ENCODE results near the gene CNNM2.
"Not testable (repeated sequence)": the region's sequence is repeated elsewhere in the genome, so short reads cannot be mapped to it uniquely, and the experiment has no call there.

CNNM2 gene

DNA sequence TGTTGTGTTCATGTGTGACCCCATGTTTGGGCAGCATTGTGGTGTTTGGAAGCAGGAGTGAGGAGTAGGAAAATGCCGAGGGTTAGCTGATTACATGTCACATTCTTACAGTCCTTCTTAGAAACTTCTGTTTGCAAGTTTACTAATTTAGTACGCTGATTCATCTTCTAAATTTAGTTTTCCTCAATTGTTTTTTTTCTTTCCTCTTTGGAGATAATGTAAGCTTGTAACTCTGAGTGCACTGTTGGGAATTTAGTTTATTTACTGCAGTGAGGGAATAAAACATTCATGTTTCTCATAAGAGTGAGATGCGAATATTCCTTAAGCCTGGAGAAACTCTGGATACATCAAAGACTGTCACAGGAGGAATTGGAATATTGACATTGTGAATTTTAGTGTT is 139.9 kb downstream of the CNNM2 start:
- H3K27me3 Mint-ChIP-seq = no peaks in the 10 kb centered on the region
- H3K27ac Mint-ChIP-seq = no peak overlapping the region
- no peaks in the 10 kb centered on the region for H3K9me3 Mint-ChIP-seq
- ATAC-seq = no peak
- no peak overlapping the region for H3K4me3 Mint-ChIP-seq
- peaks cover 27% of the 10 kb centered on the region for H3K36me3 Mint-ChIP-seq
- peaks cover 10% of the 10 kb centered on the region for H3K4me1 Mint-ChIP-seq

DNA sequence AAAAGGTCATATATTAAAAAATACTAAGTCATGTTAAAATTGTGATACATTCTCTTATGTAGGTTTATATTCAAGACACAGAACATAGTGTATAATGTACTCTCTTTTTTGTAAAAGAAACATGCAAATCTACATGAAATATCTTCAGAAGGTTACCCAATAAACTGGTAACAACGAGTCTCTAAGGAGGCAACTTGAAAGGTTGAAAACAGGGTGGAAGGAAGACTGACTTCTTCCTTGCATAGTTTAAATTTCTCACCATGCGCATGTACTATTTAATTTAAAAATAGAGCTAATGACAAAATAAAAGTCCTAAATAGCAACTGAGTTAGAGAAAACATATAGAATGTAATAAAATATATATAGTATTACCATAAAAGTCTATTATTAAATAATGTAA is 142.5 kb downstream of the CNNM2 start:
- Mint-ChIP-seq H3K36me3 (peaks cover 18% of the 10 kb centered on the region), H3K27me3 (no peaks in the 10 kb centered on the region), H3K4me3 (no peak overlapping the region), H3K27ac (no peak overlapping the region), H3K4me1 (no peaks in the 10 kb centered on the region), H3K9me3 (no peaks in the 10 kb centered on the region)
- no peak for ATAC-seq

- peaks cover 10% of the 10 kb centered on the region for H3K36me3 Mint-ChIP-seq
- H3K4me1 Mint-ChIP-seq = peaks cover 6% of the 10 kb centered on the region
- no peak overlapping the region for H3K27ac Mint-ChIP-seq
- ATAC-seq = no peak
- no peak overlapping the region for H3K4me3 Mint-ChIP-seq
- no peaks in the 10 kb centered on the region for H3K9me3 Mint-ChIP-seq
- H3K27me3 Mint-ChIP-seq = no peaks in the 10 kb centered on the region
Measured at GRCh38 chr10:103062854-103063590, 144.9 kb downstream of the CNNM2 start.

DNA sequence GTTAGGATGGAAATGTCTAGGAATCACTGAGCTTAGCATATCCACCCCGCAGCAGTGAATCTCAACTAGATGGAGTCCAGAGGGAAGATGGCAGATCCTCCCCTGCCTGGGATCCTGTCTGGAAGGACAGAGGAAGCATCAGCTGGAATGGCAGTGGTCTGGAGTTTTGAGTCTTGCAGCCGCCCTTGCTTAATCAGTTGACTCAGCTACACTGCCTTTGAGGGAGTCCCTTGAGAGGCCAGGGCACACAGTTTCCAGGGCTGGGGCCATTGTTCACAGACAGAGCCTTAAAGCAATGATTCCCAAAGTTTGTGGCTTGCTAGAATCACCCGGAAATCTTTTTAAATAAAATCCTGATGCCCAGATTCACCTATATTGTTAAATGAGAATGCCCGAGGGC is 146.9 kb downstream of the CNNM2 start:
- Mint-ChIP-seq H3K27ac (no peak overlapping the region), H3K4me1 (peaks cover 20% of the 10 kb centered on the region), H3K4me3 (no peak overlapping the region), H3K27me3 (no peaks in the 10 kb centered on the region), H3K9me3 (no peaks in the 10 kb centered on the region), H3K36me3 (peaks cover 10% of the 10 kb centered on the region)
- no peak for ATAC-seq

GRCh38 chr10:103066141-103067098 is 148.3 kb downstream of the CNNM2 start:
- Mint-ChIP-seq H3K4me3 (no peak overlapping the region), H3K36me3 (peaks cover 10% of the 10 kb centered on the region), H3K4me1 (peaks cover 34% of the 10 kb centered on the region), H3K27ac (no peak overlapping the region), H3K9me3 (no peaks in the 10 kb centered on the region), H3K27me3 (no peaks in the 10 kb centered on the region)
- ATAC-seq = no peak

GRCh38 chr10:103067099-103067477 is 149.0 kb downstream of the CNNM2 start:
- Mint-ChIP-seq H3K36me3 (peaks cover 10% of the 10 kb centered on the region), H3K4me1 (peaks cover 40% of the 10 kb centered on the region)
- not testable (repeated sequence) for H3K27me3 Mint-ChIP-seq, H3K9me3 Mint-ChIP-seq, H3K27ac Mint-ChIP-seq, H3K4me3 Mint-ChIP-seq, ATAC-seq

DNA sequence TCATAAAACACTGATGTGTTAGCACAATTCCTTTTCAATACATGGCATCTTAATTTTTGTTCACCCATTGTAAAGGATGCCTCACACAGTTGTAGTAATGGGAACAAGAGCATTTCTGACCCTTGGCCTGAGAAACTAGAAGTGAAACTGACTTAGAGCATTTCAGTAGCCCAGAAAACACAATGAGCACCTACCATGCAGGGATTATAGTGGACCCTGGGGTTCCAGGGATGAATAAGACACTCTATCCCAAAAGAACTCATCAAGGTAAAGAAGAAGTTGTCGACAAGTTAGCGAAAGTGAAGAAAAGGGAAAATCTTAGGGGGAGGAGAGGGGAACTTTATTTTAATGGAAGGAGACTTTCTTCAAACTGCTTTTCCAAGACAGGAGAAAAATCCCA is 149.4 kb downstream of the CNNM2 start:
- Mint-ChIP-seq H3K27me3 (no peaks in the 10 kb centered on the region), H3K27ac (no peak overlapping the region), H3K9me3 (no peaks in the 10 kb centered on the region), H3K4me3 (no peak overlapping the region), H3K4me1 (peaks cover 40% of the 10 kb centered on the region), H3K36me3 (peaks cover 10% of the 10 kb centered on the region)
- no peak for ATAC-seq

GRCh38 chr10:103067956-103068355 is 149.9 kb downstream of the CNNM2 start:
- no peak overlapping the region for H3K4me3 Mint-ChIP-seq
- peaks cover 10% of the 10 kb centered on the region for H3K36me3 Mint-ChIP-seq
- H3K27me3 Mint-ChIP-seq = no peaks in the 10 kb centered on the region
- ATAC-seq = no peak
- H3K27ac Mint-ChIP-seq = no peak overlapping the region
- no peaks in the 10 kb centered on the region for H3K9me3 Mint-ChIP-seq
- H3K4me1 Mint-ChIP-seq = peaks cover 40% of the 10 kb centered on the region

GRCh38 chr10:103069453-103070331 is 151.6 kb downstream of the CNNM2 start:
- H3K36me3 Mint-ChIP-seq = peaks cover 10% of the 10 kb centered on the region
- peak; percentile 88 for ATAC-seq
- H3K27ac Mint-ChIP-seq = peak overlapping the region; percentile 68
- H3K27me3 Mint-ChIP-seq = no peaks in the 10 kb centered on the region
- no peaks in the 10 kb centered on the region for H3K9me3 Mint-ChIP-seq
- peaks cover 40% of the 10 kb centered on the region for H3K4me1 Mint-ChIP-seq
- H3K4me3 Mint-ChIP-seq = no peak overlapping the region

- Mint-ChIP-seq H3K27me3 (no peaks in the 10 kb centered on the region), H3K36me3 (peaks cover 13% of the 10 kb centered on the region), H3K4me3 (no peak overlapping the region), H3K9me3 (no peaks in the 10 kb centered on the region), H3K4me1 (peaks cover 39% of the 10 kb centered on the region), H3K27ac (no peak overlapping the region)
- ATAC-seq = no peak
Measured at GRCh38 chr10:103072276-103072675, 154.2 kb downstream of the CNNM2 start.

DNA sequence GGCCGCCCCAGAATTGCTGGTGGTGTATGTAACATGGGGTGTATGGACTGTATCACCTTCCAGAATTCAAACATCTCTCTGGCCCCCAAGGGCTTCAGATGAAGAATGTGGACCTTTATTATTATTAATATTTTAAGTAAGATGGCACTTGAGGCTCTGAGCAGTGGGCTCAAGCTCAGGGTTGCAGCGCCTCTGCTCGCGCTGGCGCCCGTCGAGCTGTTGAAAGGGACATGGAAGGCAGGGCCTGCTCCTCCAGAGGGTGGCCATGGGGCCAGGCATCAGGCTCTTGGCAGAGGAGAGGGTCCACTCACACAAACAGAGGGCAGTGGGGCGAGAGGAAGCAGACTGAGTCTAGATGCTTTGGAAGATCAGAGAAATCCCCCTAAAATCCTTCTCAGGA is 154.8 kb downstream of the CNNM2 start:
- H3K4me1 Mint-ChIP-seq = peaks cover 33% of the 10 kb centered on the region
- no peaks in the 10 kb centered on the region for H3K27me3 Mint-ChIP-seq
- no peak overlapping the region for H3K27ac Mint-ChIP-seq
- ATAC-seq = no peak
- H3K4me3 Mint-ChIP-seq = no peak overlapping the region
- no peaks in the 10 kb centered on the region for H3K9me3 Mint-ChIP-seq
- peaks cover 20% of the 10 kb centered on the region for H3K36me3 Mint-ChIP-seq

- H3K4me1 Mint-ChIP-seq = no peaks in the 10 kb centered on the region
- H3K9me3 Mint-ChIP-seq = no peaks in the 10 kb centered on the region
- no peaks in the 10 kb centered on the region for H3K27me3 Mint-ChIP-seq
- no peak overlapping the region for H3K4me3 Mint-ChIP-seq
- ATAC-seq = no peak
- peaks cover 29% of the 10 kb centered on the region for H3K36me3 Mint-ChIP-seq
- no peak overlapping the region for H3K27ac Mint-ChIP-seq
Measured at GRCh38 chr10:103077020-103077419, 158.9 kb downstream of the CNNM2 start.

- no peaks in the 10 kb centered on the region for H3K27me3 Mint-ChIP-seq
- no peak for ATAC-seq
- H3K4me1 Mint-ChIP-seq = no peaks in the 10 kb centered on the region
- H3K36me3 Mint-ChIP-seq = peaks cover 29% of the 10 kb centered on the region
- no peak overlapping the region for H3K27ac Mint-ChIP-seq
- H3K9me3 Mint-ChIP-seq = no peaks in the 10 kb centered on the region
- no peak overlapping the region for H3K4me3 Mint-ChIP-seq
Measured at GRCh38 chr10:103077491-103078308, 159.6 kb downstream of the CNNM2 start.

GRCh38 chr10:103078309-103078615 is 160.2 kb downstream of the CNNM2 start:
- no peaks in the 10 kb centered on the region for H3K9me3 Mint-ChIP-seq
- H3K27me3 Mint-ChIP-seq = no peaks in the 10 kb centered on the region
- H3K27ac Mint-ChIP-seq = no peak overlapping the region
- H3K36me3 Mint-ChIP-seq = peaks cover 29% of the 10 kb centered on the region
- no peak for ATAC-seq
- H3K4me1 Mint-ChIP-seq = no peaks in the 10 kb centered on the region
- H3K4me3 Mint-ChIP-seq = no peak overlapping the region

Data from stimulated activated memory B cell treated with anti-CD40 and anti-IgM and Interleukin-4, amounts not matched to agents 10 μg/mL and 1 μg/mL and 100 μg/mL, for 72 hours (primary cell).